Right forelimb (tissue), 1 donor: ENCODE results near the gene LARGE1.

Experiments used
- DNase-seq: peaks from one replicate; pipeline ENCODE4 v3.0.0-alpha.2; 2018

Gene LARGE1

GRCh38 chr22:33654173-33654895, 265.9 kb downstream of the LARGE1 start:
- no peak for DNase-seq

- no peak for DNase-seq
These were observed 266.7 kb downstream of the LARGE1 start for GRCh38 chr22:33653532-33654063.

- DNase-seq = no peak
These were observed 267.7 kb downstream of the LARGE1 start for GRCh38 chr22:33652615-33653014.

GRCh38 chr22:33650244-33650643, 270.0 kb downstream of the LARGE1 start:
- DNase-seq = no peak

GRCh38 chr22:33648478-33648877, 271.8 kb downstream of the LARGE1 start:
- DNase-seq = no peak

- no peak for DNase-seq
These were observed 279.4 kb downstream of the LARGE1 start for GRCh38 chr22:33640900-33641299.

- DNase-seq = no peak
These were observed 280.6 kb downstream of the LARGE1 start for GRCh38 chr22:33639588-33640254.

- DNase-seq = no peak
These were observed 284.5 kb downstream of the LARGE1 start for GRCh38 chr22:33635766-33636165.

- no peak for DNase-seq
These were observed 288.5 kb downstream of the LARGE1 start for GRCh38 chr22:33631777-33632176.

- no peak for DNase-seq
These were observed 294.3 kb downstream of the LARGE1 start for GRCh38 chr22:33625959-33626358.

GRCh38 chr22:33620085-33620484, 300.2 kb downstream of the LARGE1 start:
- DNase-seq = no peak

- DNase-seq = no peak
These were observed 313.8 kb downstream of the LARGE1 start for GRCh38 chr22:33606504-33606903.

GRCh38 chr22:33605666-33606065, 314.6 kb downstream of the LARGE1 start:
- DNase-seq = no peak

- no peak for DNase-seq
These were observed 315.1 kb downstream of the LARGE1 start for GRCh38 chr22:33605221-33605620.

GRCh38 chr22:33601062-33601461, 319.2 kb downstream of the LARGE1 start:
- DNase-seq = no peak

- no peak for DNase-seq
These were observed 319.7 kb downstream of the LARGE1 start for GRCh38 chr22:33600595-33600994.

GRCh38 chr22:33600113-33600512, 320.2 kb downstream of the LARGE1 start:
- DNase-seq = no peak

- no peak for DNase-seq
These were observed 320.7 kb downstream of the LARGE1 start for GRCh38 chr22:33599596-33599995.

GRCh38 chr22:33598821-33599220, 321.5 kb downstream of the LARGE1 start:
- DNase-seq = no peak

GRCh38 chr22:33597274-33597985, 322.8 kb downstream of the LARGE1 start:
- DNase-seq = no peak

GRCh38 chr22:33593818-33594217, 326.5 kb downstream of the LARGE1 start:
- DNase-seq = no peak

- DNase-seq = no peak
These were observed 328.3 kb downstream of the LARGE1 start for GRCh38 chr22:33591946-33592345.

- DNase-seq = no peak
These were observed 331.0 kb downstream of the LARGE1 start for GRCh38 chr22:33589297-33589696.

GRCh38 chr22:33588860-33589259, 331.4 kb downstream of the LARGE1 start:
- DNase-seq = no peak
